ENCODE data around the gene OLA1.

DNA sequence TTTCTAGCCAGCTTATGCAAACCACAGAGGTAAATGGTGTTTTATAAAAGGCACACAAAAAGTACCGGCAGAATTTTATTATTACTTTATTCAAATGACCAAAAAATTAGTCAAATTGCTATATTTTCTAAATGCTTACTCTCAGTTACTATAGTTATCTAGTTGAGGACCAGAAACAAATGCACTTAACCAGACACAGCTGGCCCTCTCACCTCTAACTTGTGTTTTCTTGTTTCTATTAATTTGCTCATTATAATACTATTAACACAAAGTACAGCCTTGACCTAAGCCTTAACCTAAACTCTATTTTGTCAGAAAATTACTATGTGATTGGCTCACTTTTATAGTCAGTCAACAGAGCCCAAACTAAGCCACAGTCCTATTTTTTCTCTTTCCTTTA, 26.2 kb downstream of the OLA1 start:
- TF ChIP-seq, protein P1, sequence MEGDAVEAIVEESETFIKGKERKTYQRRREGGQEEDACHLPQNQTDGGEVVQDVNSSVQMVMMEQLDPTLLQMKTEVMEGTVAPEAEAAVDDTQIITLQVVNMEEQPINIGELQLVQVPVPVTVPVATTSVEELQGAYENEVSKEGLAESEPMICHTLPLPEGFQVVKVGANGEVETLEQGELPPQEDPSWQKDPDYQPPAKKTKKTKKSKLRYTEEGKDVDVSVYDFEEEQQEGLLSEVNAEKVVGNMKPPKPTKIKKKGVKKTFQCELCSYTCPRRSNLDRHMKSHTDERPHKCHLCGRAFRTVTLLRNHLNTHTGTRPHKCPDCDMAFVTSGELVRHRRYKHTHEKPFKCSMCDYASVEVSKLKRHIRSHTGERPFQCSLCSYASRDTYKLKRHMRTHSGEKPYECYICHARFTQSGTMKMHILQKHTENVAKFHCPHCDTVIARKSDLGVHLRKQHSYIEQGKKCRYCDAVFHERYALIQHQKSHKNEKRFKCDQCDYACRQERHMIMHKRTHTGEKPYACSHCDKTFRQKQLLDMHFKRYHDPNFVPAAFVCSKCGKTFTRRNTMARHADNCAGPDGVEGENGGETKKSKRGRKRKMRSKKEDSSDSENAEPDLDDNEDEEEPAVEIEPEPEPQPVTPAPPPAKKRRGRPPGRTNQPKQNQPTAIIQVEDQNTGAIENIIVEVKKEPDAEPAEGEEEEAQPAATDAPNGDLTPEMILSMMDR (IDR thresholded peaks at IDR 0.05; ENCODE audit: low read depth, low read length, poor library complexity, severe bottlenecking), result no peak
- TF ChIP-seq EZH2phosphoT487 (IDR thresholded peaks at IDR 0.05; ENCODE audit: borderline replicate concordance, low read length), result no peak
